GM19324 (cell line): ENCODE measurements around the gene RSPH1.

Experiments used
- ATAC-seq: cut with Tn5 transposase; IDR thresholded peaks from one replicate; pipeline ENCODE4 v1.9.1; 2021; ENCODE audit warnings: mild to moderate bottlenecking, moderate library complexity; ENCODE audit not compliant: unreplicated experiment, low FRiP score

Gene RSPH1

GRCh38 chr21:42496120-42496838 lies at the start of gene RSPH1:
Gene RSPH1, minus strand, starts transcription at chr21:42496224. Its CDS starts 38 bp downstream, at chr21:42496186.
- ATAC-seq, result peak; percentile 98

DNA sequence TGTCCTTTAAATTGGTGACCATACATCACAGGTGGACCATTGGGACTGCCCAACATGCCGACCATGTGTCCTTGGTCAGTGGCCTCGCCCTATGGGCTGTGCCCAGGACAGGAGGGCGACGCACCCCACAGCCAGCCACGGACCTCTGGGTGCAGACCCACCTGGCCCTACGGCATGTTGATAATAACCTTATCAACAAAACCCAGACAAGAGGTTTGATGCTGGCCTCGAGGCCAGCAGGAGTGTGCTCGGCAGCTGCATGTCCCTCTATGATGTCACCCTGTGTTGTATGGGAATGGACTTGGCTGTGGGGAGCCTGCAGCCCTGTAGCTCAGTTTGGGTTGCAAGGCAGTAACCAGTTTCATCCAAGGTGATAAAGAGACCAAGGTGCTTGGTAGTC lies 49.7 kb upstream of the RSPH1 start:
- ATAC-seq, result no peak

DNA sequence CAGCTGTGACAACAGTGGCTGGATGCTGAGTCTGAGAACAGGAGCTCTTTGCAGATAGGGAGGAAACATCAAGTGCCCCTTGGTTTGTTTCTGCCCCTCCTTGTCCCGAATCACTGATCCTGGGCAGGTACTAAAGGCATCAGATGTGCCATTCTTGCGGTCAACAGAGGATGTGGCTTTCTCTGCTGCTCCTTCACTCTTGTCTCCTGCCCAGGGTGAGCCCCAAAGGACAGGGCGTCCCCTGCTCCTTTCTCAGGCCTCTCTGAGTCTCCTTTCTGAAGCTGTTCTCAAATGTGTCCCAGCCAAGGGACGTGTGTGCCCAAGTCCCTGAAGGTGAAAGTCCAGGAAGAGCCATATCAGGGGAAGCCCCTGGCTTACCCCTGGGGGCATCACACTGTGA lies 49.3 kb upstream of the RSPH1 start:
- ATAC-seq, result no peak

DNA sequence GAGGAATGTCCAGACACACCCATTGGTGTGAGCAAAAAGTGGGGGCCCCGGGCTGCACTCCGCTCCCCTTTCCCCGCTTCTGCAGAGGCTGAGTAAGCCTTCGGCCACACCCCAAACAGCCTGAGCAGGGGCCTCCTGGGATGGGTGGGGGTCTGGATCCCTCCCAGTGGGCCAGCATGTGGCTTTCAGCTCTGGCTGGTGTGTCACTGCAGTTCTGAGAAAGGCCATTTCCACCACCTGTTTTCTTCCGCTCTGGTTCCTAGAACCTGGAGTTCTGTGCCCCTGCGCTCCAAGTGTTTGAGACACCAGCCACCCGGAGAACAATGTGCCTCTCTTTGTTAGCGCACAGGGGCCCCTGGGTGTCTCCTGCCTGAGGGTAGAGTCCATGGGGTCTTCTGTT lies 48.5 kb upstream of the RSPH1 start:
- ATAC-seq, result no peak

DNA sequence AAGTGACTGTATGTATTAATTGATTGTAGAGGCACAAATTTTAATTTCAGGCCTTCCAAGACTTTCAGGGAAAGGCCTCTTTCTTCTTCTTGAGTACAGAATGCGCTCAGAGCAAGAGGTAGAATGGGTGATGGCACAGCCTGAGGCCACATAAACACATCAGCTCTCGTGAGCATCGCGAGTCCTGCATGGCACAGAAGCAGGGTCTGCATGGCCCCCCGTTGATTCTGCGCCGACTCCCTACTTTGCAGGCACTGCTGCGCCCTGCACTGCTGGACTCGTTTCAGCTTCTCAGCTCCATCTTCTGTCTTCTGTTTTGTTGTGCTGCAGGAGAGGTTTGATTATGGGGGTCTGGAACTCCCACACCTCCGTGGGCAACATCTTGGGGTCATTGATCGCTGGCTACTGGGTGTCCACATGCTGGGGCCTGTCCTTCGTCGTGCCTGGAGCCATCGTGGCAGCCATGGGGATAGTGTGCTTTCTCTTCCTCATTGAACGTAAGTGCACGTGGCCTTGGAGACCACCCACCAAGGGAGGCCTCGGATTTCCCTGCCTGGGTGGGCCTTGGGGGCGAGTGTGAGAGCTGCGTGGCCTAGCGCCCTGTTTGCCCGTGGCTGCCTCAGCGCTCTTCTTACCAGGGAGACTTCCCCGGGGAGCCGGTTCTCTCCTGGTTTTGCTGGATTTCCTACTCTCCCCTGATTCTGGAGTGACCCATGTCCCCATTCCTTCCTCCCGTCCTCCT lies 47.3 kb upstream of the RSPH1 start:
- ATAC-seq, result no peak

DNA sequence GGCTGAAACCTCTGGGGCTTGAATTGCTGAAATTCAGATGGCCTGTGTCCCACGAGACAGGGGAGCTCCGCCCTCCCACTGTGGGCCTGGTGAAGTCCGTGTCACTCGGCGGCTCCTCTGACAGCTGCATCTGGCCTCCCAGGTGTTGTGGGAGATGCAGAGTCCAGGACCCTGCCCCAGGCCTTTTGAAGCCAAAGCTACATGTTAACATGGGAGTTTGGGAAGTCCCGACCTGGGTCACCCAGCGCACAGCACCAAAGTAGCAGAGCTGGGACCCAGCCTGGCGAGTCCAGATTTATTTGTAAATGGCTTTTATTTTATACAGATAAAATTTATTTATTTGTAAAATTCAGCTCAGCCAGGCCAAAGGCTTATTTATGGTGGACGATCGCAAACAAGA lies 46.6 kb upstream of the RSPH1 start:
- ATAC-seq, result no peak

GRCh38 chr21:42542196-42542595 lies 46.2 kb upstream of the RSPH1 start:
- ATAC-seq, result no peak

GRCh38 chr21:42541618-42542017 lies 45.6 kb upstream of the RSPH1 start:
- ATAC-seq, result no peak

DNA sequence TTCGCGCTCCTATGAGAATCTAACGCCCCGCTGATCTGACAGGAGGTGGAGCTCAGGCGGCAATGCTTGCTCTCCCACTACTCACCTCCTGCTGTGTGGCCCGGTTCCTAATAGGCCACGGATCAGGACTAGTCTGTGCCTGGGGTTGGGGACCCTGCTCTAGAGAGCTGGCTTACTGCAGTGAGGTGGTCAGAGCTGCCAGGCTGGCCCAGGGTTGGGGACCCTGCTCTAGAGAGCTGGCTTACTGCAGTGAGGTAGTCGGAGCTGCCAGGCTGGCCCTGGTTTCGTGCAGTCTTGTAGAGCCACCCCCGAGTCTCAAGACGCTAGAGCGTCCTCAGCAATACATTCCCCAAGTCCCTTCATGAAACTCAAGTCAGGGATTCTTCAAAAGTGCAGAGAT lies 45.1 kb upstream of the RSPH1 start:
- no peak for ATAC-seq

- no peak for ATAC-seq
Measured at GRCh38 chr21:42540396-42540795, 44.4 kb upstream of the RSPH1 start.

GRCh38 chr21:42539931-42540343 lies 43.9 kb upstream of the RSPH1 start:
- no peak for ATAC-seq

GRCh38 chr21:42539342-42539741 lies 43.3 kb upstream of the RSPH1 start:
- no peak for ATAC-seq

- ATAC-seq, result no peak
Measured at GRCh38 chr21:42538479-42539275, 42.7 kb upstream of the RSPH1 start.

DNA sequence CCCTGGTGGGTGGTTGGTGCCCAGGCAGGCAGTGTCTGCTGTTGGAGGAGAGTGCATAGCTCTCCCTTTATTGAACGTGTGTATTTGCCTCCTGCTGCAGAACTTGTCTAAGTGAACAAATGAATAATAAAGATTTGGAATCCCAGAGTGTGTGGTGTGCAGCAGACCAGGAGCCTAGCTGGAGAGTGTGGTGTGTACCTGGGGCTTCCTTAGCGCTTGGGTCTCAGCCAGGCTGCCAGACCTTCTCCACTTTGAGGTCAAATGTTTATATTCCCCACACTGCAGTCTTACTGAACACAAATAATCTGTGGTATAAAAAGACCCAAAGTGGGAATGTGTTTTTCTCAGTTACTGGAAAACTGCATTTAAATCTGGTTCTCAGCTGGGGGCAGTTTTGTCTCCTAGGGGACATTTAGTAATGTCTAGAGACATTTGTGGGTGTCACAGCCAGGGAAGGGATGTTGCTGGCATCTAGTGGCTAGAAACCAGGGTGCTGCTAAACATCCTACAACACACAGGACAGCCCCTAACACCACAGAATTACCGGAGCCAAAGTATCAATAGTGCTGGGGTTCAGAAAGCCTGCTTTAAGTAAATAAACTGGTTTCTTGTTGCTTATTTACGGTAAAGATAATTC lies 41.2 kb upstream of the RSPH1 start:
- no peak for ATAC-seq

DNA sequence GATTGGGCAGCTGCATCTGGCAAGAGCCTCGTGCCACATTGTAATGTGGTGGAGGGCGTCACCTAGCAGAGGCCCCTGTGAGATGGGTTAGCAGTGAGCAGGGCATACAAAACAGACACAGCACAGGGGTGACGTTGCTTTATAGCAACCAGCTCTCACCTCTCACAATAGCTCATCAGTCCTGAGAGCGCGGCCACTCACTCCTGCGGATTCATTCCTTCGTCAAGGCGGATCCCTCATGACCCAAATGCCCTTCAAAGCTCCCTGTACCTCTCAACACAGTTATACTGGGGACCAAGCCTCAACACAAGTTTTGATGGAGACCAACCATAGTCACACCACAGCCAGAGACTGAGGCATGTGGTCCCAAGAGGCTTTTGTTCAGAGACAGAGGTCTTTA lies 40.6 kb upstream of the RSPH1 start:
- no peak for ATAC-seq

- ATAC-seq, result no peak
Measured at GRCh38 chr21:42535602-42536171, 39.7 kb upstream of the RSPH1 start.

DNA sequence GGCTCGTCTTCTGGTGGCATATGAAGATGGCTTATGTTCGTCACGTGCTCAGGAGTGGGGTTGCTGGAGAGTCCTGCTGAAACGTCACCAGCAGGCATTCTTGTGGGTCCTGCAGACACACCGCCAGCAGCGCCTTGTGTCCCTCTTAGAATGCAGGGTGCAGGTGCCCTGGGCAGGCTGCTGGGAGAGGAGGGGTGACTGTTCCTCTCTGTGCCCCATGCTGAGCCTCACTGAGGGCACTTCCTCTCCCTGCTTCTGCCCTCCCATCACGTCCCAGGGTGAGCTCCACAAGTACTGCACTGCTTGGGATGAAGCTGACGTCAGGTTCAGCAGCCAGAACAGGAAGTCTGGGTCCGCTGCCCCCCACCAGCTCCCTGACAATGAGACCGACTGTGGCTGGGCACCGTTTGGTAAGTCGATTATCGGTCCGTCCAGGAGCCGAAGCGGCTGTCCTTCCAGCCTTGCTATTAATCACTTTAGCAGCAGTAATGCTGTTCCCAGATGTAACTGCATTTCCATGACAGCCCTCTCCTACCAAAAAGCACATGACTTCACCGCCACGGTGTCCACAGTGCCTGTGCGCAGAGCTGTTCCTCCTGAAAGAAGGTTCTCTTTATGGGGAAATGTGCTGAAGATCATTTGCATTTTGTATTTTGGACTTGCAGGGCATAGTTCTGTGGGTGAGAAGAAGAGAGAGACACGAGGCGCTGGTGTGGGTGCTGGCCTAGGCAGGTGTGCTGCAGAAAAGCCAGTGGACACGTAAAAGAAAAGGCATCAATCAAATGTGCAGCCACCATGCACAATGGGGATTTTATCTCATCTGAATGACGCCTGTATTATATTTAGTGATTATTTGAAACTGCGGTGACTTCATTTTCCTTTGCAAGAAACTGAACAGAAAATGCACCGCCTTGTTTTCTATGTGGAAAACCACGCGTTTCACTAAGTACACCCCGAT lies 38.7 kb upstream of the RSPH1 start:
- ATAC-seq, result peak; percentile 46

GRCh38 chr21:42533963-42534355 lies 37.9 kb upstream of the RSPH1 start:
- no peak for ATAC-seq

GRCh38 chr21:42533306-42533962 lies 37.4 kb upstream of the RSPH1 start:
- ATAC-seq, result no peak
